Mesenteric fat pad (tissue), 1 donor: ENCODE results near the gene ADGRE2. TPM values are rescaled to one million over a fixed set of nuclear protein-coding genes. Genes with fewer than 3 reads are reported as not detected.

ENCODE experiments used
- DNase-seq: peaks from one replicate; pipeline ENCODE4 v3.0.0-alpha.2; 2020; ENCODE audit warnings: low spot score
- total RNA-seq: library from RNA; stranded (reverse); fragmentation: NEBNext Ultra II Directional; extraction: Animal tissue kit (Norgen Biotek cat#: 25700); gene quantifications from one replicate; pipeline ENCODE4 v1.2.1, GENCODE V29; 2021
- donor health status: DM: yes; HTN: yes; CAD: no.

ADGRE2 gene
- total RNA-seq, 1 donor from 2014 or later, result 10.9 TPM

- no peak for DNase-seq
Observed at GRCh38 chr19:14748601-14749000, 29.8 kb downstream of the ADGRE2 start.

- no peak for DNase-seq
Observed at GRCh38 chr19:14746886-14747285, 31.5 kb downstream of the ADGRE2 start.

GRCh38 chr19:14735915-14736314 lies 42.4 kb downstream of the ADGRE2 start:
- DNase-seq, result no peak

GRCh38 chr19:14733574-14733973 lies 44.8 kb downstream of the ADGRE2 start:
- no peak for DNase-seq

GRCh38 chr19:14732510-14732909 lies 45.9 kb downstream of the ADGRE2 start:
- no peak for DNase-seq

GRCh38 chr19:14731200-14731599 lies 47.2 kb downstream of the ADGRE2 start:
- DNase-seq, result no peak

- no peak for DNase-seq
Observed at GRCh38 chr19:14728595-14728994, 49.8 kb downstream of the ADGRE2 start.

GRCh38 chr19:14722127-14722526 lies 56.2 kb downstream of the ADGRE2 start:
- DNase-seq, result no peak

GRCh38 chr19:14719162-14719561 lies 59.2 kb downstream of the ADGRE2 start:
- DNase-seq, result no peak

GRCh38 chr19:14718522-14719116 lies 59.7 kb downstream of the ADGRE2 start:
- DNase-seq, result no peak

- DNase-seq, result no peak
Observed at GRCh38 chr19:14715841-14716240, 62.5 kb downstream of the ADGRE2 start.

GRCh38 chr19:14704450-14704849 lies 73.9 kb downstream of the ADGRE2 start:
- no peak for DNase-seq

- peak; percentile 39 for DNase-seq
Observed at GRCh38 chr19:14703833-14704232, 74.5 kb downstream of the ADGRE2 start.

GRCh38 chr19:14700711-14701375 lies 77.5 kb downstream of the ADGRE2 start:
- peak; percentile 72 for DNase-seq

GRCh38 chr19:14699641-14700040 lies 78.7 kb downstream of the ADGRE2 start:
- DNase-seq, result peak; percentile 22

- peak; percentile 24 for DNase-seq
Observed at GRCh38 chr19:14695471-14695870, 82.9 kb downstream of the ADGRE2 start.

- peak; percentile 59 for DNase-seq
Observed at GRCh38 chr19:14694641-14695266, 83.6 kb downstream of the ADGRE2 start.

GRCh38 chr19:14689598-14690503 lies 88.5 kb downstream of the ADGRE2 start, which contains the start of gene ZNF333:
ZNF333 (plus strand) TSS chr19:14690048; CDS start chr19:14693492, 3,444 bp downstream.
- DNase-seq, result peak; percentile 99

- DNase-seq, result peak; percentile 16
Observed at GRCh38 chr19:14686411-14686810, 91.9 kb downstream of the ADGRE2 start.

GRCh38 chr19:14683439-14683838 lies 94.9 kb downstream of the ADGRE2 start:
- DNase-seq, result peak; percentile 65
